Right renal cortex interstitium (tissue), 3 donors: ENCODE measurements around the gene IMMP2L. TPM values are rescaled to one million over a fixed set of nuclear protein-coding genes. Genes with fewer than 3 reads are reported as not detected.
"Not testable (repeated sequence)": the region's sequence is repeated elsewhere in the genome, so short reads cannot be mapped to it uniquely, and the experiment has no call there.

Experiments
- DNase-seq, 3 donors: peaks; one replicate each; pipeline ENCODE4 v3.0.0-alpha.2; 2013; ENCODE audit warnings: low read depth in 3 of 3, low spot score in 2 of 3
- polyA plus RNA-seq, 3 donors: library from polyadenylated mRNA; unstranded; fragments of 120-200 nt; gene quantifications; one replicate each; pipeline ENCODE4 v1.2.1, GENCODE V29; 2013; ENCODE audit not compliant: insufficient read length in 3 of 3

The IMMP2L gene
- polyA plus RNA-seq, 3 donors: 34.9 to 48.2 (median 45.7) TPM

DNA sequence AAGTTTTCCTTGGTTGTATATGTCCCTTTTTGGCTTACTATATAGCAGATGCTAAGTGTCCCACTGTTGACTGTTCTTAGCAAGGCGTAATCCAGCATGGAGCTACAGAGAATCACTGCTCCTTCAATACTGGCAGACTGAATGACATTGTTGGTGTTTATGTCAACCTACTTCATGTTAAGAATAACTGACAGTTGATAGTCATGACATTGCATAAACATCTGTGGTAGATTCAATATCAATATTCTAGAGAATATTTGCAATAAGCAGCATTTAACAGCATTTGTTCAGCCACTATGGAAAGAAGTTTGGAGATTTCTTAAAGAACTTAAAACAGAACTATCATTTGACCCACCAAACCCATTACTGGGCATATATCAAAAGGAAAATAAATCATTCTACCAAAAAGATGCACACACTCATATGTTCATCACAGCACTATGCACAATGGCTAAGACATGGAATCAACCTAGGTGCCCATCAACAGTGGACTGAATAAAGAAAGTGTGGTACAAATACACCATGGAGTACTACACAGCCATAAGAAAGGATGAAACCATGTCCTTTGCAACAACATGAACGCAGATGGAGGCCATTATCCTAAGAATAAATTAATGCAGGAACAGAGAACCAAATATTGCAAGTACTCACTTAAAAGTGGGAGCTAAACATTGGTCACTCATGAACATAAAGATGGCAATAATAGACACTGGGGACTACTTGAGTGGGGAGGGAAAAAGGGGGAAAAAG, 88.7 kb downstream of the IMMP2L start:
- DNase-seq: no peak

GRCh38 chr7:111470998-111471397, 91.3 kb downstream of the IMMP2L start:
- no peak for DNase-seq

DNA sequence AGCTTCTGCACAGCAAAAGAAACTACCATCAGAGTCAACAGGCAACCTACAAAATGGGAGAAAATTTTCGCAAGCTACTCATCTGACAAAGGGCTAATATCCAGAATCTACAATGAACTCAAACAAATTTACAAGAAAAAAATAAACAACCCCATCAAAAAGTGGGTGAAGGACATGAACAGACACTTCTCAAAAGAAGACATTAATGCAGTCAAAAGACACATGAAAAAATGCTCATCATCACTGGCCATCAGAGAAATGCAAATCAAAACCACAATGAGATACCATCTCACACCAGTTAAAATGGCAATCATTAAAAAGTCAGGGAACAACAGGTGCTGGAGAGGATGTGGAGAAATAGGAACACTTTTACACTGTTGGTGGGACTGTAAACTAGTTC, 92.4 kb downstream of the IMMP2L start:
- DNase-seq: not testable (repeated sequence)

GRCh38 chr7:111465774-111466173, 96.5 kb downstream of the IMMP2L start:
- DNase-seq: not testable (repeated sequence)

- DNase-seq: no peak
These were observed 101.6 kb downstream of the IMMP2L start for GRCh38 chr7:111460695-111461094.

- no peak for DNase-seq
These were observed 102.5 kb downstream of the IMMP2L start for GRCh38 chr7:111459757-111460280.

DNA sequence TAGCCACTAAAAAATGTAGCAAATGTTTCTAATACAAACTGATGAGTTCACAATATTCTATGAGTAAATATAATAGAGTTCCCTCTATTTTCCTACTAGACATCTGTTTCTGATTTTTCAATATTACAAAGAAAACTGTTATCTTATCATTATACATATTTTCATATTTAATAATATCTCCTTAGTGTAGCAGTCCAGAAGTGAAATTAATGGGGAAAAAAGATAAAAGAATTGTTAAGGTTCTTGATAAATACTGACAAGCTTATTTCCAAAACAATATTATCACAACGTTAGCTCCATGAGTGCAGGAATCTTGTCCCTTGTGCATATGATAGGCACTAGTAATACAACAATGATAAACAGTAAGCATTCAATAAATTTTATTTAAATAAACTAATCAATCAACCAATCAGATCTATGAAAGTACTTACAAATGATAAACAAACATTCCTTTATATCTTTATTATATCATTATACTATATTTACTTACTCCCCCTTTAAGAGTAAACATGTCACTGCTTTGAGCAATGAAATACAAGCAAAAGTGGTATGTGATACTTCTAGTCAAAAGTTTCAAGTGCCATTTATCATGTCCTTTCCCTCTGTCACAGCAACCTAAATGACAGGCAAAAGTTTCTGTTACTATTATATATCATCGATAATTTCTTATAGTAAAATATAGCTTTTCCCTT, 103.1 kb downstream of the IMMP2L start:
- DNase-seq: no peak

GRCh38 chr7:111450705-111451104, 111.6 kb downstream of the IMMP2L start:
- DNase-seq: not testable (repeated sequence)

DNA sequence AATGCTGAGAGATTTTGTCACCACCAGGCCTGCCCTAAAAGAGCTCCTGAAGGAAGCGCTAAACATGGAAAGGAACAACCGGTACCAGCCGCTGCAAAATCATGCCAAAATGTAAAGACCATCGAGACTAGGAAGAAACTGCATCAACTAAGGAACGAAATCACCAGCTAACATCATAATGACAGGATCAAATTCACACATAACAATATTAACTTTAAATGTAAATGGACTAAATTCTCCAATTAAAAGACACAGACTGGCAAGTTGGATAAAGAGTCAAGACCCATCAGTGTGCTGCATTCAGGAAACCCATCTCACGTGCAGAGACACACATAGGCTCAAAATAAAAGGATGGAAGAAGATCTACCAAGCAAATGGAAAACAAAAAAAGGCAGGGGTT, 114.8 kb downstream of the IMMP2L start:
- not testable (repeated sequence) for DNase-seq

- no peak for DNase-seq
These were observed 122.3 kb downstream of the IMMP2L start for GRCh38 chr7:111439977-111440376.

GRCh38 chr7:111438369-111439289, 123.7 kb downstream of the IMMP2L start:
- DNase-seq: peak in 1 of 3 donors; percentile 10

GRCh38 chr7:111437736-111438135, 124.6 kb downstream of the IMMP2L start:
- no peak for DNase-seq

- no peak for DNase-seq
These were observed 125.7 kb downstream of the IMMP2L start for GRCh38 chr7:111436608-111437007.

DNA sequence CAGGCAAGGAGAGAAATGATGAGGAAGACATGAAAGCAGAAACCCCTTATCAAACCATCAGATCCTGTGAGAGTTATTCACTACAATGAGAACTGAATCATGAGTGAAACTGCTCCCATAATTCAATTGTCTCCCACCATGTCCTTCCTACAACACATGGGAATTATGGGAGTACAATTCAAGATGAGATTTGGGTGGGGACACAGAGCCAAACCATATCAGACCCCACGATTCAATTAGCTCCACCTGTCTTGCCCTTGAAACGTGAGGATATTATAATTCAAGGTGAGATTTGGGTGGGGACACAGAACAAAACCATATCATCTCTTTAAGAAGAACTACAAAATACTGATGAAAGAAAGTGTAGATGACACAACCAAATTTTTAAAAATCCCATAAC, 128.9 kb downstream of the IMMP2L start:
- no peak for DNase-seq

- DNase-seq: no peak
These were observed 132.5 kb downstream of the IMMP2L start for GRCh38 chr7:111429781-111430180.

DNA sequence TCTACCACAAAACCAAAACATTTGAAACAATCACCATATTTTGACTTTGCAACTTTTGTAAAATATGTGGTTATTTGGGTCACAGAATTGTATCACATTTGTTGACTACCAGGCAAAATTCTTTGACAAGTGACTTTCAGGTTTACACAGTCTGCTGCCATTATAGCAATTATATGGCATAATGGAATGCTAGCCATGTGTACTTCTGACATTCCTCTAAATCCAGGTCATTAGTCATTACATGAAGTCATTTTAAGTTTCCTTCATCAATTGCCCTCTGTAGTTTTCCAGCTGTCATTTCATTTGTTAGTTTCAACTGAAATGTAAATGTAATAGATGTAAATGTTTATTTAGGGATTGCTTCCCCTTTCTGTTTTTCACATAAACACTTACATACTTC, 137.5 kb downstream of the IMMP2L start:
- no peak for DNase-seq

DNA sequence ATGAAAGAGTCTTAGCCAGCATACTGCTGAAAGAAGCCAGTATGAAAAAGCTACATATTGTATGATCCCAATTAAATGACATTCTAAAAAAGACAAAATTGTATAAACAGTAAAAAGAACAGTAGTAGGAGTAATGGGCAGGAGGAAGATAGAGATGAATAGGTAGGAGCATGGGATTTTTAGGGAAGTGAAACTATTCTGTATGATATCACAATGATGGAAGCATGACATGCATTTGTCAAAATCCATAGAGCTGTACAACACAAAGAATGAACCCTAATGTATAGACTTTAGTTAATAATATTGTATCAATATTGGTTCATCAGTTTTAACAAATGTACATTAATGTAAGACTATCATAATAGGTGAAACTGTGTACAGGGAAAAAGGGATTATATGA, 147.9 kb downstream of the IMMP2L start:
- DNase-seq: no peak

DNA sequence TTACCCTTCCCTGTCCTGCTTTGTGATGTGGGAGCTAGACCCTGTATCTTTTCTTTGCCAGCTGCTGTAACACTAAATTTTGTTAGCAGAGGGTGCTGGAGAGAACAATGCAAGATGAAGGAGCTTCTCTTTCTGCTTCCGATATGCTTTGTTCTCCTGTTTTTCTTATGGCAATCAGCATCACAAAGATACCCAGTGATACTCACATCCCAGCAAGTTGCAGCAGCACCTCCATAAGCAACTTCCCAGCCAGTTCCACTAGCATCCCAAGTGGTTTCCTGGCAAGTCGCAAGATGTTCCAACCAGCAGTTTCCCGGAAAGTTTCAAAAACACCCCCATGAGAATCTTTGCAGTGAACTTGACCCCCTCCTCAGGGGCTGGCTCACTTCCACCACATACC, 148.6 kb downstream of the IMMP2L start:
- no peak for DNase-seq

- DNase-seq: no peak
These were observed 151.4 kb downstream of the IMMP2L start for GRCh38 chr7:111410899-111411298.

DNA sequence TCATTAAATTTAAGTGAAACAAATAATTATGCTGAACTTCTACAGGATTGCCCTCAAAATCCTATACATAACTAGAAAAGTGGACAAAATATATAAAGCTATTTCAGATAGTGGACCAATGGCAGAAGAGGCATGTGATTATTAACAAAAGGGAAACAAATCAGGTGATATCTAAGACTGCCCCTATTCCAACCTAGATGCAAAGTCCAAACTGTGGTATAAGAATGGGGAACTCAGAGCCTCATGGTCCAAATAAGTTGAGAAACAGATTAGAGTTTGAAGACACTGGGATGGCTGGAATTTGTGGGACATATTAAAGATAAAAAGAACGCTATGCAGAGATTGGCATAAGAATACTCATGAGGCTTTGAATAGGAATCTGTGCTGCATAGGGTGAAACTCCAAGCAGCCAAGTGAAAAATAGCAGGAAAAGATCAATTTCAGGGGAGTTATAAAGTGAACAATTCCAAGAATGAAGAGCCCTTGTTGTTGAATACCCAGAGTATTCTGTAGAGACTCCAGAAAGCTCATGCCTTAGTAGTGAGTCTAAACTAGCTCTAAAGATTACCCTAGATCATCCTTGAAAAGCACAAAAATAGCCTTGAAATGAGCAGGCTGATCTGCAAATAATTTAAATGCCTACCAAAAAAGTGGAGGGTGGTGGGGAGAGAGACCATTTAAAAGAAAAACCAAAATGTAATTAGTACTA, 152.4 kb downstream of the IMMP2L start:
- DNase-seq: no peak
